Trophoblast cell (in vitro differentiated cells and primary cell): Measurements from ENCODE around the gene PPP2R1B.

Source experiments
- DNase-seq, 2 donors: peaks; one replicate each; pipeline ENCODE4 v3.0.0-alpha.2; 2016
- H2AFZ ChIP-seq: 2 replicates; pipeline ENCODE4 v1.6.1; 2013; ENCODE audit warnings: low read length, moderate library complexity, mild to moderate bottlenecking; ENCODE audit not compliant: insufficient read depth, poor library complexity
- H2AK5ac ChIP-seq: 2 replicates; pipeline ENCODE4 v1.6.1; 2013; ENCODE audit warnings: mild to moderate bottlenecking, low read length
- H2BK120ac ChIP-seq: 2 replicates; pipeline ENCODE4 v1.6.1; 2013; ENCODE audit warnings: low read length, mild to moderate bottlenecking, moderate library complexity; ENCODE audit not compliant: insufficient read depth, poor library complexity
- H2BK12ac ChIP-seq: 2 replicates; pipeline ENCODE4 v1.6.1; 2013; ENCODE audit warnings: mild to moderate bottlenecking, low read length, moderate library complexity
- H2BK5ac ChIP-seq: 2 replicates; pipeline ENCODE4 v1.6.1; 2013; ENCODE audit warnings: low read length, low read depth, moderate library complexity, mild to moderate bottlenecking; ENCODE audit not compliant: poor library complexity
- H3K14ac ChIP-seq: 2 replicates; pipeline ENCODE4 v1.6.1; 2013; ENCODE audit warnings: mild to moderate bottlenecking, low read length
- H3K18ac ChIP-seq: 2 replicates; pipeline ENCODE4 v1.6.1; 2013; ENCODE audit warnings: mild to moderate bottlenecking, low read length
- H3K23ac ChIP-seq: 2 replicates; pipeline ENCODE4 v1.6.1; 2013; ENCODE audit warnings: low read length
- H3K27ac ChIP-seq: 2 replicates; pipeline ENCODE4 v1.5.1; 2013; ENCODE audit warnings: low read depth, mild to moderate bottlenecking, inconsistent platforms, low read length, moderate library complexity
- H3K27me3 ChIP-seq: 2 replicates; pipeline ENCODE4 v1.6.1; 2013; ENCODE audit warnings: inconsistent platforms, mild to moderate bottlenecking, low read length, moderate library complexity; ENCODE audit not compliant: insufficient read depth
- H3K36me3 ChIP-seq, 2 experiments: 1 replicate in 1 of 2; 2 replicates in 1 of 2; pipeline ENCODE4 v1.6.1; 2013; ENCODE audit warnings: low read length in 2 of 2, mild to moderate bottlenecking in 2 of 2, moderate library complexity in 1 of 2; ENCODE audit not compliant: insufficient read depth in 2 of 2, control insufficient read depth in 1 of 2
- H3K4ac ChIP-seq: 2 replicates; pipeline ENCODE4 v1.6.1; 2013; ENCODE audit warnings: low read depth, mild to moderate bottlenecking, low read length, moderate library complexity
- H3K4me1 ChIP-seq, 2 experiments: 1 replicate in 1 of 2; 2 replicates in 1 of 2; pipeline ENCODE4 v1.6.1; 2013; ENCODE audit warnings: low read length in 2 of 2, mild to moderate bottlenecking in 2 of 2, moderate library complexity in 1 of 2; ENCODE audit not compliant: insufficient read depth in 2 of 2, control insufficient read depth in 1 of 2
- H3K4me2 ChIP-seq: 2 replicates; pipeline ENCODE4 v1.6.1; 2013; ENCODE audit warnings: inconsistent platforms, mild to moderate bottlenecking, low read length, moderate library complexity
- H3K4me3 ChIP-seq: 2 replicates; pipeline ENCODE4 v1.5.1; 2013; ENCODE audit warnings: mild to moderate bottlenecking, low read depth, low read length, inconsistent platforms
- H3K79me1 ChIP-seq: one replicate; pipeline ENCODE4 v1.6.1; 2013; ENCODE audit warnings: low read length
- H3K79me2 ChIP-seq: 2 replicates; pipeline ENCODE4 v1.6.1; 2013; ENCODE audit warnings: low read length, mild to moderate bottlenecking; ENCODE audit not compliant: control insufficient read depth, insufficient read depth, poor library complexity
- H3K9ac ChIP-seq: 2 replicates; pipeline ENCODE4 v1.6.1; 2013; ENCODE audit warnings: mild to moderate bottlenecking, low read length
- H3K9me3 ChIP-seq: 2 replicates; pipeline ENCODE4 v1.6.1; 2013; ENCODE audit warnings: low read depth, mild to moderate bottlenecking, control low read depth, inconsistent platforms, low read length; ENCODE audit not compliant: insufficient read depth
- H4K12ac ChIP-seq: 2 replicates; pipeline ENCODE4 v1.6.1; 2013; ENCODE audit warnings: low read depth, mild to moderate bottlenecking, low read length, moderate library complexity
- H4K8ac ChIP-seq: 2 replicates; pipeline ENCODE4 v1.6.1; 2013; ENCODE audit warnings: low read depth, mild to moderate bottlenecking, low read length, moderate library complexity
- H4K91ac ChIP-seq: one replicate; pipeline ENCODE4 v1.6.1; 2013; ENCODE audit warnings: low read depth, mild to moderate bottlenecking, low read length, moderate library complexity
- WGBS: extraction: QIAGEN DNeasy Blood & Tissue Kit; methylation state at CpG from one replicate; pipeline ENCODE4 v1.1.7; 2013; ENCODE audit warnings: missing lambda C conversion rate; ENCODE audit not compliant: insufficient read length, insufficient coverage; ENCODE audit errors: extremely low coverage; 5-methylcytosine and 5-hydroxymethylcytosine counted together

PPP2R1B gene

GRCh38 chr11:111707039-111707690 lies 59.0 kb downstream of the PPP2R1B start:
- Histone ChIP-seq H3K4me1 (no peaks in the 10 kb centered on the region), H3K27me3 (no peaks in the 10 kb centered on the region), H4K12ac (no peak overlapping the region), H2BK120ac (no peak overlapping the region), H4K91ac (no peak overlapping the region), H3K4ac (no peak overlapping the region), H2AK5ac (no peak overlapping the region), H2AFZ (no peak overlapping the region), H3K4me3 (no peak overlapping the region), H3K9me3 (no peaks in the 10 kb centered on the region), H3K79me2 (no peaks in the 10 kb centered on the region), H4K8ac (no peak overlapping the region), H2BK12ac (no peak overlapping the region), H3K27ac (no peak overlapping the region), H3K18ac (no peak overlapping the region), H3K14ac (no peak overlapping the region), H3K4me2 (no peak overlapping the region), H3K79me1 (no peaks in the 10 kb centered on the region), H3K36me3 (peaks cover 5 to 21% of the 10 kb centered on the region in 2 experiments), H2BK5ac (no peak overlapping the region), H3K9ac (no peak overlapping the region), H3K23ac (no peak overlapping the region)
- WGBS = no CpG with 5 or more reads among the region's 9 CpGs
- DNase-seq = peak; percentile 46 to 55

GRCh38 chr11:111703576-111703975 lies 62.6 kb downstream of the PPP2R1B start:
- no peak overlapping the region for H3K4ac ChIP-seq
- no peak overlapping the region for H2BK12ac ChIP-seq
- H3K23ac ChIP-seq = no peak overlapping the region
- H3K36me3 ChIP-seq = peaks cover 4 to 15% of the 10 kb centered on the region in 2 experiments
- no peak overlapping the region for H3K27ac ChIP-seq
- H4K91ac ChIP-seq = no peak overlapping the region
- no peak overlapping the region for H3K4me3 ChIP-seq
- no peaks in the 10 kb centered on the region for H3K9me3 ChIP-seq
- no peaks in the 10 kb centered on the region for H3K79me1 ChIP-seq
- no peak overlapping the region for H4K12ac ChIP-seq
- H2BK5ac ChIP-seq = no peak overlapping the region
- H2BK120ac ChIP-seq = no peak overlapping the region
- H3K4me1 ChIP-seq = no peaks in the 10 kb centered on the region
- WGBS = no CpG with 5 or more reads among the region's 1 CpG
- H2AK5ac ChIP-seq = no peak overlapping the region
- H3K14ac ChIP-seq = no peak overlapping the region
- peak in 1 of 2 donors; percentile 33 for DNase-seq
- H3K79me2 ChIP-seq = no peaks in the 10 kb centered on the region
- H2AFZ ChIP-seq = no peak overlapping the region
- H3K4me2 ChIP-seq = no peak overlapping the region
- H3K18ac ChIP-seq = no peak overlapping the region
- no peak overlapping the region for H3K9ac ChIP-seq
- no peaks in the 10 kb centered on the region for H3K27me3 ChIP-seq
- no peak overlapping the region for H4K8ac ChIP-seq

GRCh38 chr11:111702623-111703022 lies 63.6 kb downstream of the PPP2R1B start:
- Histone ChIP-seq H3K27ac (no peak overlapping the region), H3K9ac (no peak overlapping the region), H3K4me2 (no peak overlapping the region), H3K14ac (no peak overlapping the region), H2AFZ (no peak overlapping the region), H2BK5ac (no peak overlapping the region), H4K8ac (no peak overlapping the region), H3K4me1 (no peaks in the 10 kb centered on the region), H2AK5ac (no peak overlapping the region), H3K23ac (no peak overlapping the region), H3K79me2 (no peaks in the 10 kb centered on the region), H3K79me1 (no peaks in the 10 kb centered on the region), H3K9me3 (no peaks in the 10 kb centered on the region), H4K12ac (no peak overlapping the region), H2BK12ac (no peak overlapping the region), H3K36me3 (peaks cover 5 to 12% of the 10 kb centered on the region in 2 experiments), H3K4me3 (no peak overlapping the region), H3K4ac (no peak overlapping the region), H3K27me3 (no peaks in the 10 kb centered on the region), H3K18ac (no peak overlapping the region), H4K91ac (no peak overlapping the region), H2BK120ac (no peak overlapping the region)
- no peak for DNase-seq
- no CpG with 5 or more reads among the region's 5 CpGs for WGBS

GRCh38 chr11:111700162-111700561 lies 66.0 kb downstream of the PPP2R1B start:
- H3K23ac ChIP-seq = no peak overlapping the region
- H3K18ac ChIP-seq = no peak overlapping the region
- H3K79me1 ChIP-seq = no peaks in the 10 kb centered on the region
- no peaks in the 10 kb centered on the region for H3K9me3 ChIP-seq
- H3K27me3 ChIP-seq = no peaks in the 10 kb centered on the region
- H2BK120ac ChIP-seq = no peak overlapping the region
- no peak overlapping the region for H3K4ac ChIP-seq
- no peak overlapping the region for H3K4me2 ChIP-seq
- no peak overlapping the region for H2AFZ ChIP-seq
- no peak overlapping the region for H3K4me3 ChIP-seq
- no peak overlapping the region for H3K27ac ChIP-seq
- no peak for DNase-seq
- no peak overlapping the region for H2AK5ac ChIP-seq
- H4K8ac ChIP-seq = no peak overlapping the region
- no peak overlapping the region for H3K9ac ChIP-seq
- no peak overlapping the region for H2BK12ac ChIP-seq
- no peaks in the 10 kb centered on the region for H3K4me1 ChIP-seq
- H2BK5ac ChIP-seq = no peak overlapping the region
- no CpG with 5 or more reads among the region's 1 CpG for WGBS
- no peak overlapping the region for H4K91ac ChIP-seq
- no peak overlapping the region for H3K14ac ChIP-seq
- peaks cover 5 to 10% of the 10 kb centered on the region in 2 experiments for H3K36me3 ChIP-seq
- H3K79me2 ChIP-seq = no peaks in the 10 kb centered on the region
- no peak overlapping the region for H4K12ac ChIP-seq
